GF-D8 (cell line): ENCODE data around the gene KCNQ1OT1.
"Not testable (repeated sequence)": the region's sequence is repeated elsewhere in the genome, so short reads cannot be mapped to it uniquely, and the experiment has no call there.

Source experiments
- DNase-seq: peaks from one replicate; lab custom pipeline; 2025; lab: John Stamatoyannopoulos, UW

The KCNQ1OT1 gene

GRCh38 chr11:2652333-2653197 is 47.2 kb downstream of the KCNQ1OT1 start:
- no peak for DNase-seq

GRCh38 chr11:2651826-2652271 is 47.9 kb downstream of the KCNQ1OT1 start:
- no peak for DNase-seq

GRCh38 chr11:2651054-2651617 is 48.7 kb downstream of the KCNQ1OT1 start:
- no peak for DNase-seq

- DNase-seq: no peak
These were observed 49.4 kb downstream of the KCNQ1OT1 start for GRCh38 chr11:2650343-2650867.

- no peak for DNase-seq
These were observed 49.9 kb downstream of the KCNQ1OT1 start for GRCh38 chr11:2649848-2650247.

- DNase-seq: no peak
These were observed 50.4 kb downstream of the KCNQ1OT1 start for GRCh38 chr11:2649400-2649799.

- DNase-seq: no peak
These were observed 51.8 kb downstream of the KCNQ1OT1 start for GRCh38 chr11:2647953-2648352.

- DNase-seq: no peak
These were observed 52.6 kb downstream of the KCNQ1OT1 start for GRCh38 chr11:2647167-2647566.

GRCh38 chr11:2645779-2646118 is 54.0 kb downstream of the KCNQ1OT1 start:
- DNase-seq: no peak

- DNase-seq: no peak
These were observed 54.7 kb downstream of the KCNQ1OT1 start for GRCh38 chr11:2644844-2645778.

- DNase-seq: no peak
These were observed 56.0 kb downstream of the KCNQ1OT1 start for GRCh38 chr11:2643746-2644145.

- no peak for DNase-seq
These were observed 58.2 kb downstream of the KCNQ1OT1 start for GRCh38 chr11:2641623-2642022.

- DNase-seq: not testable (repeated sequence)
These were observed 60.0 kb downstream of the KCNQ1OT1 start for GRCh38 chr11:2639763-2640162.

GRCh38 chr11:2631161-2631560 is 68.6 kb downstream of the KCNQ1OT1 start:
- DNase-seq: no peak

GRCh38 chr11:2630679-2631078 is 69.1 kb downstream of the KCNQ1OT1 start:
- no peak for DNase-seq

GRCh38 chr11:2625183-2625582 is 74.6 kb downstream of the KCNQ1OT1 start:
- no peak for DNase-seq

- no peak for DNase-seq
These were observed 77.9 kb downstream of the KCNQ1OT1 start for GRCh38 chr11:2621894-2622293.

GRCh38 chr11:2612884-2613571 is 86.8 kb downstream of the KCNQ1OT1 start:
- no peak for DNase-seq

- DNase-seq: no peak
These were observed 90.4 kb downstream of the KCNQ1OT1 start for GRCh38 chr11:2609345-2609744.

- DNase-seq: no peak
These were observed 100.1 kb downstream of the KCNQ1OT1 start for GRCh38 chr11:2599561-2600189.

- no peak for DNase-seq
These were observed 104.6 kb downstream of the KCNQ1OT1 start for GRCh38 chr11:2595204-2595603.
